Measurements from ENCODE around the gene SACM1L. TPM values are rescaled to one million over a fixed set of nuclear protein-coding genes. Genes with fewer than 3 reads are reported as not detected.

SACM1L gene
- total and polyA plus RNA-seq, 2 experiments from 2014 or later = 28.1 to 61.6 TPM

DNA sequence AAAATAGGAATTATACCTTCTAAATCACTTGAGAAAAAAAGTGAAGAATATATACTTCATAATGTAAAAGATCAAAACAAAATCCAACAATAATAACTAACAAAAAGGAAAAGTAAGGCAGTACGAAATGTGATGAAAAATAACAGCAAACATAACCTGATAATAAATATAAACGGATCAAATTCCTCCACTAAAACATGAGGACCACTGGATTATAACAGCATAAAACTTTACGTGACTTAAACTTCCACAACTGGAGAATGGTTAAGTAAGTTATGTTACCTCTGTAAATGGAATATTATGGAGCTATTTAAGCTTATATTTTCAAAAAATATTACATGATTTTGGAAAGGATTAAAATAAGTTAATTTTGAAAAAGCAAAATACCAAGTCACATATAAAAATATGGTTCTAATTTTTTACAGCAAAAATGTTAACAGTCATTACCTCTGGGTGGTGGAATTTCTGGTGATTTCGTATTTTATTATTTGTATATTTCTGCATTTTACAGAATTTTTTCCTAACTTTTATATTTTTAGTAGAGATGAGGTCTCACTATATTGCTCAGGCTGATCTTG lies 100.1 kb downstream of the SACM1L start:
- TF ChIP-seq, protein P1, sequence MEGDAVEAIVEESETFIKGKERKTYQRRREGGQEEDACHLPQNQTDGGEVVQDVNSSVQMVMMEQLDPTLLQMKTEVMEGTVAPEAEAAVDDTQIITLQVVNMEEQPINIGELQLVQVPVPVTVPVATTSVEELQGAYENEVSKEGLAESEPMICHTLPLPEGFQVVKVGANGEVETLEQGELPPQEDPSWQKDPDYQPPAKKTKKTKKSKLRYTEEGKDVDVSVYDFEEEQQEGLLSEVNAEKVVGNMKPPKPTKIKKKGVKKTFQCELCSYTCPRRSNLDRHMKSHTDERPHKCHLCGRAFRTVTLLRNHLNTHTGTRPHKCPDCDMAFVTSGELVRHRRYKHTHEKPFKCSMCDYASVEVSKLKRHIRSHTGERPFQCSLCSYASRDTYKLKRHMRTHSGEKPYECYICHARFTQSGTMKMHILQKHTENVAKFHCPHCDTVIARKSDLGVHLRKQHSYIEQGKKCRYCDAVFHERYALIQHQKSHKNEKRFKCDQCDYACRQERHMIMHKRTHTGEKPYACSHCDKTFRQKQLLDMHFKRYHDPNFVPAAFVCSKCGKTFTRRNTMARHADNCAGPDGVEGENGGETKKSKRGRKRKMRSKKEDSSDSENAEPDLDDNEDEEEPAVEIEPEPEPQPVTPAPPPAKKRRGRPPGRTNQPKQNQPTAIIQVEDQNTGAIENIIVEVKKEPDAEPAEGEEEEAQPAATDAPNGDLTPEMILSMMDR (IDR thresholded peaks at IDR 0.05; ENCODE audit: poor library complexity) = no peak
- TF ChIP-seq EZH2phosphoT487 (IDR thresholded peaks at IDR 0.05; ENCODE audit: low read depth, severe bottlenecking, unreplicated experiment) (no peak), EZH2 (IDR thresholded peaks at IDR 0.05; ENCODE audit: borderline replicate concordance) (no peak)
- Histone ChIP-seq H4K20me1 (ENCODE audit: insufficient read depth, poor library complexity, severe bottlenecking) (no peaks in the 10 kb centered on the region), H3K36me3 (replicated peaks; ENCODE audit: insufficient read depth, low read depth) (no peaks in the 10 kb centered on the region), H3K79me2 (no peaks in the 10 kb centered on the region), H3K9me2 (replicated peaks; ENCODE audit: insufficient read depth) (no peaks in the 10 kb centered on the region), H3K4me3 (no peak overlapping the region), H3K4me2 (no peak overlapping the region), H3K27ac (no peak overlapping the region), H3K27me3 (peaks cover 1% of the 10 kb centered on the region), H2AFZ (no peak overlapping the region), H3K9me3 (ENCODE audit: low read depth) (no peaks in the 10 kb centered on the region), H3K4me1 (ENCODE audit: insufficient read depth) (no peaks in the 10 kb centered on the region)
- WGBS (ENCODE audit: low lambda C conversion rate, missing lambda C conversion rate) = 87% methylated on average over 4 of the region's 4 CpGs
- no peak for DNase-seq (ENCODE audit: low spot score)

DNA sequence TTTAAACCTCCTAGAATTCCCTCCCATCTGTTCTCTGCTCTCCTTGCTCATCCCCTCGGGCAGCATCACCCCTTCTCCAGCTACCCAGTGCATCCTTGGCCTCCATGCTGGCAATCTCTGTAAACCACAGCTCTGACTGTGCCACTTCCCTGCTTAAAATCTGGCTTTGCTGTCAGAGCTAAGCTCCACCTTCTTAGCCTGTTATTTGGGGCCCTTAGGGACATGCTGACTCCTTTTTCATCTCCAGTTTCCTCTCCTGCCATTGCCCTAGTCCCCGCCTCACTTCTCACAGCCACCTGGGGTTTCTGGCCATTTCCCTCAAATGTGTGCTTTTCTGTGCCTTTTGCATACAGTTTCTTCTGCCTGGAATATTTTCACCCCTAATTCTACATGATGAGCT lies 101.4 kb downstream of the SACM1L start:
- Histone ChIP-seq H3K4me3 (no peak overlapping the region), H3K4me2 (no peak overlapping the region), H3K36me3 (replicated peaks; ENCODE audit: insufficient read depth, low read depth) (no peaks in the 10 kb centered on the region), H3K27me3 (peaks cover 13% of the 10 kb centered on the region), H3K9me3 (ENCODE audit: low read depth) (no peaks in the 10 kb centered on the region), H3K4me1 (ENCODE audit: insufficient read depth) (no peaks in the 10 kb centered on the region), H2AFZ (no peak overlapping the region), H3K9me2 (replicated peaks; ENCODE audit: insufficient read depth) (no peaks in the 10 kb centered on the region), H4K20me1 (ENCODE audit: insufficient read depth, poor library complexity, severe bottlenecking) (no peaks in the 10 kb centered on the region), H3K79me2 (no peaks in the 10 kb centered on the region), H3K27ac (no peak overlapping the region)
- TF ChIP-seq EZH2phosphoT487 (IDR thresholded peaks at IDR 0.05; ENCODE audit: low read depth, severe bottlenecking, unreplicated experiment) (no peak), EZH2 (IDR thresholded peaks at IDR 0.05; ENCODE audit: borderline replicate concordance) (no peak)
- TF ChIP-seq, protein P1 (IDR thresholded peaks at IDR 0.05; ENCODE audit: poor library complexity) = no peak
- DNase-seq (ENCODE audit: low spot score) = no peak
- WGBS (ENCODE audit: low lambda C conversion rate, missing lambda C conversion rate) = 72% methylated on average over 2 of the region's 2 CpGs

DNA sequence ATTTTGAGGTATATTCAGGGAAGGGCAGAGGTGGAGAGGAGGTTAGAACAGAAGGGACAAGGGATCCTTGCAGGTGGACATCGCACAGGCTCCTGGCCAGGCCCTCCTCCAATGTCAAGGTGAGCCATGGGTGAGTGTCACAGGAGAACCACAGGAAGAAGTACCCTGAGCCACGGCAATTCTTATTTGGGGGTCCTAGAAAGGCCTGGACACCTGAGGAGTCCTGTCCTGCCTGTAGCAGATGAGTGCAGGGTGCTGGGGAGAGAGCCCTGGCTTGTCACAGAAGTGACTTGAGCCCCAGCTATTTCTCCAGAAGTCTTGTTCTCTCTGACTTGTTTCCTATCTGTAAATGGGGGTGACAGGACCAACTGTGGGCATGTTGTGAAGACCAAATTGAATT lies 102.8 kb downstream of the SACM1L start:
- Histone ChIP-seq H3K4me1 (ENCODE audit: insufficient read depth) (peaks cover 4% of the 10 kb centered on the region), H3K79me2 (no peaks in the 10 kb centered on the region), H3K36me3 (replicated peaks; ENCODE audit: insufficient read depth, low read depth) (no peaks in the 10 kb centered on the region), H3K9me2 (replicated peaks; ENCODE audit: insufficient read depth) (no peaks in the 10 kb centered on the region), H4K20me1 (ENCODE audit: insufficient read depth, poor library complexity, severe bottlenecking) (no peaks in the 10 kb centered on the region), H3K27me3 (peaks cover 27% of the 10 kb centered on the region), H3K4me2 (no peak overlapping the region), H3K9me3 (ENCODE audit: low read depth) (no peaks in the 10 kb centered on the region), H3K4me3 (no peak overlapping the region), H2AFZ (no peak overlapping the region), H3K27ac (no peak overlapping the region)
- WGBS (ENCODE audit: low lambda C conversion rate, missing lambda C conversion rate) = 90% methylated on average over 2 of the region's 2 CpGs
- DNase-seq (ENCODE audit: low spot score) = no peak
- TF ChIP-seq, protein P1 (IDR thresholded peaks at IDR 0.05; ENCODE audit: poor library complexity) = no peak
- TF ChIP-seq EZH2phosphoT487 (IDR thresholded peaks at IDR 0.05; ENCODE audit: low read depth, severe bottlenecking, unreplicated experiment) (no peak), EZH2 (IDR thresholded peaks at IDR 0.05; ENCODE audit: borderline replicate concordance) (no peak)
